K562 (cell line): ENCODE measurements around the gene BAHD1. TPM values are rescaled to one million over a fixed set of nuclear protein-coding genes. Genes with fewer than 3 reads are reported as not detected.
A peak's percentile ranks its signal among the peaks of the same experiment; 100 is the strongest.

Experiments
- ARHGAP35 ChIP-seq: fragments of 450-650 bp; IDR thresholded peaks from 2 replicates; pipeline ENCODE4 v1.6.1; 2018; ENCODE audit not compliant: partially characterized antibody
- BMI1 ChIP-seq: fragments of 150-350 bp; IDR thresholded peaks from 2 replicates; pipeline ENCODE4 v1.6.1; 2014; ENCODE audit warnings: low read length
- BRCA1 ChIP-seq, 2 experiments: fragments of 450-650 bp in 1 of 2; sonication (generic) in 1 of 2; formaldehyde crosslinking in 1 of 2; IDR thresholded peaks; 2 replicates each; pipeline versions ENCODE4 v1.5.0 to v1.6.1; 2017 to 2020; ENCODE audit warnings: mild to moderate bottlenecking in 1 of 2, missing genetic modification reagents in 1 of 2
- CEBPG ChIP-seq, 3 experiments: fragments of 200-800 bp in 1 of 3; sonication (Bioruptor generic) in 1 of 3; sonication (generic) in 1 of 3; formaldehyde crosslinking in 1 of 3; IDR thresholded peaks in 2 of 3; conservative IDR thresholded peaks in 1 of 3; 2 replicates each; pipeline versions ENCODE4 v1.6.1 to v1.8.0; 2016 to 2022; ENCODE audit warnings: missing compliant biosample characterization in 2 of 3, missing genetic modification characterization in 2 of 3, mild to moderate bottlenecking in 1 of 3, missing genetic modification reagents in 1 of 3
- HNRNPLL ChIP-seq: fragments of 200-400 bp; formaldehyde crosslinking; IDR thresholded peaks from 2 replicates; pipeline ENCODE4 v1.6.1; 2017; ENCODE audit warnings: low read length, low read depth, mild to moderate bottlenecking; ENCODE audit not compliant: poor library complexity, severe bottlenecking
- HSF4 ChIP-seq: fragments of 250-450 bp; sonication (Bioruptor Pico); IDR thresholded peaks from 2 replicates; pipeline ENCODE4 v2.1.2; 2022; ENCODE audit warnings: mild to moderate bottlenecking, moderate library complexity, borderline replicate concordance
- MYBL2 ChIP-seq, 2 experiments: fragments of 450-650 bp in 1 of 2; sonication (generic) in 1 of 2; formaldehyde crosslinking in 1 of 2; IDR thresholded peaks; 2 replicates each; pipeline versions ENCODE4 v1.6.1 to v1.8.1; 2017 to 2022; ENCODE audit warnings: borderline replicate concordance in 1 of 2, inconsistent platforms in 1 of 2, low read depth in 1 of 2, mild to moderate bottlenecking in 1 of 2, missing genetic modification reagents in 1 of 2, moderate library complexity in 1 of 2
- NCOR1 ChIP-seq: fragments of 450-650 bp; IDR thresholded peaks from 2 replicates; pipeline ENCODE4 v1.6.1; 2016; ENCODE audit warnings: mild to moderate bottlenecking, moderate library complexity
- PHF21A ChIP-seq: fragments of 450-650 bp; IDR thresholded peaks from 2 replicates; pipeline ENCODE4 v1.6.1; 2017; ENCODE audit warnings: low read depth, borderline replicate concordance
- PTBP1 ChIP-seq: fragments of 200-400 bp; formaldehyde crosslinking; IDR thresholded peaks from 2 replicates; pipeline ENCODE4 v1.6.1; 2017; ENCODE audit warnings: low read depth, low read length
- PURB ChIP-seq: sonication (generic); formaldehyde crosslinking; IDR thresholded peaks from 2 replicates; pipeline ENCODE4 v1.9.0; 2021; ENCODE audit warnings: low read depth, mild to moderate bottlenecking, missing genetic modification reagents
- SIN3B ChIP-seq: fragments of 450-650 bp; IDR thresholded peaks from 2 replicates; pipeline ENCODE4 v1.6.1; 2017; ENCODE audit warnings: low read depth, mild to moderate bottlenecking, moderate library complexity
- SMAD3 ChIP-seq: fragments of 450-650 bp; formaldehyde crosslinking; conservative IDR thresholded peaks from 2 replicates; pipeline ENCODE4 v1.4.0; 2020; ENCODE audit warnings: mild to moderate bottlenecking
- SMARCA5 ChIP-seq: fragments of 450-650 bp; IDR thresholded peaks from 2 replicates; pipeline ENCODE4 v1.6.1; 2016
- YY1 ChIP-seq, 3 experiments: IDR thresholded peaks; 2 replicates each; pipeline ENCODE4 v1.6.1; 2011; ENCODE audit warnings: low read length in 2 of 3, mild to moderate bottlenecking in 2 of 3, moderate library complexity in 2 of 3, borderline replicate concordance in 1 of 3, control low read depth in 1 of 3, low read depth in 1 of 3; ENCODE audit not compliant: insufficient read depth in 3 of 3, insufficient replicate concordance in 2 of 3, control insufficient read depth in 1 of 3, insufficient read length in 1 of 3; ENCODE audit errors: extremely low read depth in 1 of 3
- ZNF644 ChIP-seq: fragments of 200-800 bp; sonication (Bioruptor generic); IDR thresholded peaks from 2 replicates; pipeline ENCODE4 v1.6.1; 2016; ENCODE audit warnings: low read depth, missing genetic modification characterization, missing compliant biosample characterization
- ZNF785 ChIP-seq: fragments of 250-450 bp; sonication (Bioruptor Pico); IDR thresholded peaks from 2 replicates; pipeline ENCODE4 v1.4.0; 2020; ENCODE audit warnings: mild to moderate bottlenecking
- ZSCAN29 ChIP-seq: fragments of 450-650 bp; IDR thresholded peaks from 2 replicates; pipeline ENCODE4 v1.6.1; 2017
- polyA plus RNA-seq, 8 experiments: library from polyadenylated mRNA; depleted of rRNA in 4 of 8; stranded (reverse) in 5 of 8; unstranded in 3 of 8; fragments of >200 nt; fragmentation: Nextera tagmentation in 2 of 8; fragmentation: Illumina TruSeq in 1 of 8; extraction: Ambion mirVana in 2 of 8; extraction: Trizol in 1 of 8; gene quantifications; 2 replicates each; pipeline versions ENCODE4 v1.2.1 to v1.2.3, GENCODE V29; 2011 to 2014; ENCODE audit warnings: inconsistent platforms in 1 of 8, missing spikeins in 1 of 8
- total RNA-seq, 7 experiments: library from RNA; depleted of rRNA in 6 of 7; stranded (reverse); fragments of >200 nt in 6 of 7; fragmentation: Illumina TruSeq in 2 of 7; extraction: Trizol in 2 of 7; gene quantifications; 2 replicates each; pipeline versions ENCODE4 v1.2.1 to v1.2.3, GENCODE V29; 2011 to 2021; ENCODE audit warnings: low replicate concordance in 1 of 7
- TF ChIP-seq, protein P1 (sequence below): fragments of 450-650 bp; IDR thresholded peaks from 2 replicates; pipeline ENCODE4 v1.6.1; 2017; ENCODE audit warnings: mild to moderate bottlenecking, moderate library complexity
- TF ChIP-seq, protein P2 (sequence below): IDR thresholded peaks from 3 replicates; pipeline ENCODE4 v1.6.1; 2011; ENCODE audit warnings: borderline replicate concordance, mild to moderate bottlenecking; ENCODE audit not compliant: insufficient read length, insufficient read depth
- TF ChIP-seq, protein P3 (sequence below): sonication (generic); formaldehyde crosslinking; IDR thresholded peaks from 2 replicates; pipeline ENCODE4 v1.8.0; 2022; ENCODE audit warnings: mild to moderate bottlenecking, missing genetic modification reagents, borderline replicate concordance

Gene BAHD1
- total and polyA plus RNA-seq, 9 of the 15 experiments (the other 6 are each of a cell fraction or from before 2014, with no cell fraction given), result 0.55 to 38.5 (median 11.5) TPM

DNA sequence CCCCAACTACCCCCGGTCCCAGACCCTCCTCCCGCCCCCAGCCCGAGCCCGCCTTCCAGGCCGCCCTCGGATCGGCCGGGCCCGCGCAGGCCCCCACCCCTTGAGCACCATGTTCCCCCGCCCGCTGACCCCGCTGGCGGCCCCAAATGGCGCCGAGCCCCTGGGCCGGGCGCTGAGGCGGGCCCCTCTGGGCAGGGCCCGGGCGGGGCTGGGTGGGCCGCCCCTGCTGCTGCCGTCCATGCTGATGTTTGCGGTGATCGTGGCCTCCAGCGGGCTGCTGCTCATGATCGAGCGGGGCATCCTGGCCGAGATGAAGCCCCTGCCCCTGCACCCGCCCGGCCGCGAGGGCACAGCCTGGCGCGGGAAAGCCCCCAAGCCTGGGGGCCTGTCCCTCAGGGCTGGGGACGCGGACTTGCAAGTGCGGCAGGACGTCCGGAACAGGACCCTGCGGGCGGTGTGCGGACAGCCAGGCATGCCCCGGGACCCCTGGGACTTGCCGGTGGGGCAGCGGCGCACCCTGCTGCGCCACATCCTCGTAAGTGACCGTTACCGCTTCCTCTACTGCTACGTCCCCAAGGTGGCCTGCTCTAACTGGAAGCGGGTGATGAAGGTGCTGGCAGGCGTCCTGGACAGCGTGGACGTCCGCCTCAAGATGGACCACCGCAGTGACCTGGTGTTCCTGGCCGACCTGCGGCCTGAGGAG lies 30.5 kb downstream of the BAHD1 start (continued):
- TF ChIP-seq ZNF785 (CRISPR knock-in tag) (no peak), NCOR1 (no peak), ZNF644 (no peak), SMARCA5 (no peak), BRCA1 (IDR thresholded peaks at IDR 0.05) (no peak), BRCA1 (CRISPR knock-in tag; IDR thresholded peaks at IDR 0.05) (no peak), YY1 (IDR thresholded peaks at IDR 0.05; ENCODE audit: borderline replicate concordance in 1 of 3, control insufficient read depth in 1 of 3, extremely low read depth in 1 of 3, insufficient read depth in 3 of 3, insufficient read length in 1 of 3, insufficient replicate concordance in 2 of 3, low read depth in 1 of 3, low read length in 2 of 3) (peak in 2 of 3 experiments; percentile 44 to 77), PURB (no peak), PHF21A (no peak), SMAD3 (no peak), HSF4 (no peak), CEBPG (CRISPR knock-in tag; IDR thresholded peaks at IDR 0.05) (no peak), CEBPG (tag; conservative IDR thresholded peaks at IDR 0.05 in 1 of 2, IDR thresholded peaks at IDR 0.05 in 1 of 2) (no peak), BMI1 (no peak), PTBP1 (no peak), ARHGAP35 (no peak), SIN3B (no peak), ZSCAN29 (no peak), HNRNPLL (peak; percentile 47), MYBL2 (IDR thresholded peaks at IDR 0.05; ENCODE audit: low read depth) (no peak), MYBL2 (CRISPR knock-in tag; IDR thresholded peaks at IDR 0.05; ENCODE audit: borderline replicate concordance) (no peak)
- TF ChIP-seq, protein P1, sequence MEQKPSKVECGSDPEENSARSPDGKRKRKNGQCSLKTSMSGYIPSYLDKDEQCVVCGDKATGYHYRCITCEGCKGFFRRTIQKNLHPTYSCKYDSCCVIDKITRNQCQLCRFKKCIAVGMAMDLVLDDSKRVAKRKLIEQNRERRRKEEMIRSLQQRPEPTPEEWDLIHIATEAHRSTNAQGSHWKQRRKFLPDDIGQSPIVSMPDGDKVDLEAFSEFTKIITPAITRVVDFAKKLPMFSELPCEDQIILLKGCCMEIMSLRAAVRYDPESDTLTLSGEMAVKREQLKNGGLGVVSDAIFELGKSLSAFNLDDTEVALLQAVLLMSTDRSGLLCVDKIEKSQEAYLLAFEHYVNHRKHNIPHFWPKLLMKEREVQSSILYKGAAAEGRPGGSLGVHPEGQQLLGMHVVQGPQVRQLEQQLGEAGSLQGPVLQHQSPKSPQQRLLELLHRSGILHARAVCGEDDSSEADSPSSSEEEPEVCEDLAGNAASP, result no peak
- TF ChIP-seq, protein P2, sequence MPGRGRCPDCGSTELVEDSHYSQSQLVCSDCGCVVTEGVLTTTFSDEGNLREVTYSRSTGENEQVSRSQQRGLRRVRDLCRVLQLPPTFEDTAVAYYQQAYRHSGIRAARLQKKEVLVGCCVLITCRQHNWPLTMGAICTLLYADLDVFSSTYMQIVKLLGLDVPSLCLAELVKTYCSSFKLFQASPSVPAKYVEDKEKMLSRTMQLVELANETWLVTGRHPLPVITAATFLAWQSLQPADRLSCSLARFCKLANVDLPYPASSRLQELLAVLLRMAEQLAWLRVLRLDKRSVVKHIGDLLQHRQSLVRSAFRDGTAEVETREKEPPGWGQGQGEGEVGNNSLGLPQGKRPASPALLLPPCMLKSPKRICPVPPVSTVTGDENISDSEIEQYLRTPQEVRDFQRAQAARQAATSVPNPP, result no peak
- TF ChIP-seq, protein P3, sequence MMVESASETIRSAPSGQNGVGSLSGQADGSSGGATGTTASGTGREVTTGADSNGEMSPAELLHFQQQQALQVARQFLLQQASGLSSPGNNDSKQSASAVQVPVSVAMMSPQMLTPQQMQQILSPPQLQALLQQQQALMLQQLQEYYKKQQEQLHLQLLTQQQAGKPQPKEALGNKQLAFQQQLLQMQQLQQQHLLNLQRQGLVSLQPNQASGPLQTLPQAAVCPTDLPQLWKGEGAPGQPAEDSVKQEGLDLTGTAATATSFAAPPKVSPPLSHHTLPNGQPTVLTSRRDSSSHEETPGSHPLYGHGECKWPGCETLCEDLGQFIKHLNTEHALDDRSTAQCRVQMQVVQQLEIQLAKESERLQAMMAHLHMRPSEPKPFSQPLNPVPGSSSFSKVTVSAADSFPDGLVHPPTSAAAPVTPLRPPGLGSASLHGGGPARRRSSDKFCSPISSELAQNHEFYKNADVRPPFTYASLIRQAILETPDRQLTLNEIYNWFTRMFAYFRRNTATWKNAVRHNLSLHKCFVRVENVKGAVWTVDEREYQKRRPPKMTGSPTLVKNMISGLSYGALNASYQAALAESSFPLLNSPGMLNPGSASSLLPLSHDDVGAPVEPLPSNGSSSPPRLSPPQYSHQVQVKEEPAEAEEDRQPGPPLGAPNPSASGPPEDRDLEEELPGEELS (CRISPR knock-in tag), result no peak
